Left lung (tissue), 10 donors: ENCODE data around the gene EDEM3. TPM values are rescaled to one million over a fixed set of nuclear protein-coding genes. Genes with fewer than 3 reads are reported as not detected.
A peak's percentile ranks its signal among the peaks of the same experiment; 100 is the strongest.

Source experiments
- ATAC-seq: fragments of 200-7000 bp; cut with Tn5 transposase; one replicate; pipeline ENCODE4 v1.9.1; 2020; ENCODE audit warnings: moderate library complexity
- DNase-seq, 4 donors: peaks; one replicate each; pipeline ENCODE4 v3.0.0-alpha.2; 2013 to 2020
- H3K27ac ChIP-seq, 2 donors: fragments of 200-600 bp; sonication (generic) in 1 of 2; one replicate each; pipeline versions ENCODE4 v1.5.0 to v1.8.0; 2020 to 2021
- H3K27me3 ChIP-seq, 2 donors: fragments of 200-600 bp; sonication (generic) in 1 of 2; one replicate each; pipeline versions ENCODE4 v1.5.0 to v1.8.0; 2020 to 2021
- H3K36me3 ChIP-seq, 2 donors: fragments of 200-600 bp; sonication (generic) in 1 of 2; one replicate each; pipeline versions ENCODE4 v1.5.0 to v1.8.0; 2020 to 2021
- H3K4me1 ChIP-seq, 2 donors: fragments of 200-600 bp; one replicate each; pipeline ENCODE4 v1.8.0; 2021
- H3K4me3 ChIP-seq, 2 donors: fragments of 200-600 bp; sonication (generic) in 1 of 2; one replicate each; pipeline versions ENCODE4 v1.5.0 to v1.8.0; 2020 to 2021; ENCODE audit warnings: mild to moderate bottlenecking in 1 of 2
- H3K9me3 ChIP-seq, 2 donors: fragments of 200-600 bp; sonication (generic) in 1 of 2; one replicate each; pipeline versions ENCODE4 v1.5.0 to v1.8.0; 2020 to 2021
- intact Hi-C, 2 donors: fragments of 100-400 bp; cut with DNase I; formaldehyde crosslinking; loops; one replicate each; pipeline versions ENCODE4 v1.11.2 to v1.14.2; 2022
- polyA plus RNA-seq, 6 donors: library from polyadenylated mRNA; unstranded; fragments of 120-200 nt; gene quantifications; one replicate each; pipeline ENCODE4 v1.2.1, GENCODE V29; 2013; ENCODE audit not compliant: insufficient read length in 6 of 6
- total RNA-seq, 2 donors: library from RNA; stranded (reverse); fragmentation: NEBNext Ultra II Directional; extraction: Animal tissue kit (Norgen Biotek cat#: 25700); gene quantifications; one replicate each; pipeline ENCODE4 v1.2.1, GENCODE V29; 2021
- TF ChIP-seq, protein P1 (sequence below), 2 donors: fragments of 200-600 bp; sonication (generic) in 1 of 2; IDR thresholded peaks; one replicate each; pipeline versions ENCODE4 v1.5.0 to v1.8.0; 2021; ENCODE audit warnings: antibody characterized with exemption in 2 of 2
- donor health status: DM: no; HTN: yes; CAD: no.
- donor health status: DM: no; HTN: no; CAD: no.

Gene EDEM3
- total and polyA plus RNA-seq, 8 donors = 25.6 to 42.8 (median 32.3) TPM

DNA sequence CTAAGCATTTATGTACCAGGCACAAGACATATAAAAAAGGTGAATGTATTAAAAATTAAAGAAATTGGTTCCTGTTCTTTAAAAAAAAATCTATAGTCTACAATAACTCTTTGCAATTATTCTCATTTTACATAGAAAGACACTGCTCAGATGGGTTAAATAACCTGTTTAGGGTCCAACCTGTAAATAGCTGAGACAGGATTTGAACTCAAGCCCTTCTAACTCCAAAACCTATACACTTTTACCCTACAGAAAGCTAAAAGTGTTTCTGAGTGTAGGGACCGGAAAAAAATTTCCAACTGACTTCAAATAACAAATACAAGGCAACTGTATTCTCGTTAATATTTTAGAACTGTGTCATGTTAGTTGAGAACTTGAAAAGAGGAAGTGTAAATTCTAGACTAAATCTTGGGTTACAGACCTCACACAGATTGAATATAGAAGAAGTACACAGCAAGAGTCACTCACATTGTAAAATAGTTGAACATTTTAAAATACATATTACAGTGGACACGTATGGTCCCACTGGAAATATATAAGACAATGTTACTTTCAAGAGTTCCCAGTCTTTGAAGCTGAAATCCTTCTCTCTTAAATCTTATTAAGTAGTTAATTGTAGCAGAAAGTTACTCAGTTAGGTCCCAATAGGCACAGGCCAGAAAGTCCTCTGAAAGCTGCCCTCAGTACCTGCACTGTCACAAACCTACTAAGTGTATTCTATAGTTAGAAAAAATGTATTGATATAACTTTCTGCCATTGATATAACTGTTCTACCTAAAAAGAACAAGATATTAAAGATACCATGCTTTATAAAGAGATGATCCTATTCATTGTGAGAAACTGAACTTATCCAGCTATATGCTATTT, 7.3 kb downstream of the EDEM3 start:
- H3K27me3 ChIP-seq = no peaks in the 10 kb centered on the region
- no peak overlapping the region for H3K4me3 ChIP-seq
- H3K4me1 ChIP-seq = peaks cover 14 to 72% of the 10 kb centered on the region in 2 donors
- peak overlapping the region in 1 of 2 donors; percentile 26 for H3K27ac ChIP-seq
- DNase-seq = no peak
- peak; percentile 29 for ATAC-seq
- H3K36me3 ChIP-seq = no peaks in the 10 kb centered on the region
- intact Hi-C loops = no loop called here
- H3K9me3 ChIP-seq = no peaks in the 10 kb centered on the region
- TF ChIP-seq, protein P1, sequence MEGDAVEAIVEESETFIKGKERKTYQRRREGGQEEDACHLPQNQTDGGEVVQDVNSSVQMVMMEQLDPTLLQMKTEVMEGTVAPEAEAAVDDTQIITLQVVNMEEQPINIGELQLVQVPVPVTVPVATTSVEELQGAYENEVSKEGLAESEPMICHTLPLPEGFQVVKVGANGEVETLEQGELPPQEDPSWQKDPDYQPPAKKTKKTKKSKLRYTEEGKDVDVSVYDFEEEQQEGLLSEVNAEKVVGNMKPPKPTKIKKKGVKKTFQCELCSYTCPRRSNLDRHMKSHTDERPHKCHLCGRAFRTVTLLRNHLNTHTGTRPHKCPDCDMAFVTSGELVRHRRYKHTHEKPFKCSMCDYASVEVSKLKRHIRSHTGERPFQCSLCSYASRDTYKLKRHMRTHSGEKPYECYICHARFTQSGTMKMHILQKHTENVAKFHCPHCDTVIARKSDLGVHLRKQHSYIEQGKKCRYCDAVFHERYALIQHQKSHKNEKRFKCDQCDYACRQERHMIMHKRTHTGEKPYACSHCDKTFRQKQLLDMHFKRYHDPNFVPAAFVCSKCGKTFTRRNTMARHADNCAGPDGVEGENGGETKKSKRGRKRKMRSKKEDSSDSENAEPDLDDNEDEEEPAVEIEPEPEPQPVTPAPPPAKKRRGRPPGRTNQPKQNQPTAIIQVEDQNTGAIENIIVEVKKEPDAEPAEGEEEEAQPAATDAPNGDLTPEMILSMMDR (IDR thresholded peaks at IDR 0.05) = no peak

DNA sequence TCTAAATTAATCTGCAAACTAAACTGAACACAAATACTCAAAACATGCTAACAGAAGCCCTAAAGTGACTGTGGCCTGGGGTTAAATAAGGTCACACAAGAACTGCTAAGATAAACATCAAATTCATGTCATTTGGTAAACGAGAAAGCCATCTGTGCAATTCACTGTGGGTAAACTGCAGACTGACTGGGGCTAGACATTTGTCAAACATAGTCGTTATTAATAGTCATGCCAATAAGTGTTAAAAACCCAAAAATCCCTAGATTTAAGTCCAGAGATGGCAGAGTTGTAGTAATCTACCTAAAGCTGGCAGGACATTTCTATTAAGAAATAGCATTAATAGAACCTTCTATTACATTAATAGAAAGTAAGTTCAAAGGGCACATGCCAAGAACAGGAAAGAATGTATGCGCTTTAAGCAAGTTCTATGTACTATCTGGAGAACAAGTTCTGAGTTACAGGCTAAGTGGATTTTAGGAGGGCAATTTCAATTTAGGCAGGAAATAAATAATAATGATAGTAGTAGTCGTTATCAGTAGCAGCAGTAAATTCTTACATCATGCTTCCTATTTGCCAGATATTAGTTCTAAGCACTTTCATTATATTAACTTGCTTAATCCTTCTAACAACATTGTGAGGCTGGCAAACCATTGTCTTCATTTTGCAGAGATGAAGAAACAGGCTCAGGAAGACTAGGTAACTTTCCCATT, 8.6 kb downstream of the EDEM3 start:
- peaks cover 14 to 59% of the 10 kb centered on the region in 2 donors for H3K4me1 ChIP-seq
- H3K36me3 ChIP-seq = no peaks in the 10 kb centered on the region
- DNase-seq = no peak
- intact Hi-C loops = no loop called here
- TF ChIP-seq, protein P1 (IDR thresholded peaks at IDR 0.05) = no peak
- no peaks in the 10 kb centered on the region for H3K9me3 ChIP-seq
- no peak for ATAC-seq
- H3K27me3 ChIP-seq = no peaks in the 10 kb centered on the region
- H3K27ac ChIP-seq = peak overlapping the region in 1 of 2 donors; percentile 26
- no peak overlapping the region for H3K4me3 ChIP-seq

DNA sequence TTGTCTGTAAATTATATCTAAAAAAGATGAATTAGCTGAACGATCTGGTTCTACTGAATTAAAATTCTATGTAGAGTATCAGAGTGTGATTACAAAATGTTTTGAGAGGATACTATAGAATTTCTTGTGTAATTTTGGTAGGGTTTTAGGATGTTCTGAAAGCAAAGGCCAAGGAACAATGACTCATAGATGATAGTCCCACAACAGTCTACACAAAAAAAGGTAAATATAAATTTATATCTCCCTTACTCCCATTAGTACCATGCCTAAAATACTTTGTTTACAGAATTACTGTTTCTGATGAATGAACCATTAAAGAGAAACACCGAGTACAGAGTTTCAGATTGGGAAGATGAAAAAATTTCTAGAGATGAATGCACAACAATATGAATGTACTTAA, 9.5 kb downstream of the EDEM3 start:
- Histone ChIP-seq H3K4me1 (peaks cover 14 to 67% of the 10 kb centered on the region in 2 donors), H3K9me3 (no peaks in the 10 kb centered on the region)
- TF ChIP-seq, protein P1 (IDR thresholded peaks at IDR 0.05) = no peak

DNA sequence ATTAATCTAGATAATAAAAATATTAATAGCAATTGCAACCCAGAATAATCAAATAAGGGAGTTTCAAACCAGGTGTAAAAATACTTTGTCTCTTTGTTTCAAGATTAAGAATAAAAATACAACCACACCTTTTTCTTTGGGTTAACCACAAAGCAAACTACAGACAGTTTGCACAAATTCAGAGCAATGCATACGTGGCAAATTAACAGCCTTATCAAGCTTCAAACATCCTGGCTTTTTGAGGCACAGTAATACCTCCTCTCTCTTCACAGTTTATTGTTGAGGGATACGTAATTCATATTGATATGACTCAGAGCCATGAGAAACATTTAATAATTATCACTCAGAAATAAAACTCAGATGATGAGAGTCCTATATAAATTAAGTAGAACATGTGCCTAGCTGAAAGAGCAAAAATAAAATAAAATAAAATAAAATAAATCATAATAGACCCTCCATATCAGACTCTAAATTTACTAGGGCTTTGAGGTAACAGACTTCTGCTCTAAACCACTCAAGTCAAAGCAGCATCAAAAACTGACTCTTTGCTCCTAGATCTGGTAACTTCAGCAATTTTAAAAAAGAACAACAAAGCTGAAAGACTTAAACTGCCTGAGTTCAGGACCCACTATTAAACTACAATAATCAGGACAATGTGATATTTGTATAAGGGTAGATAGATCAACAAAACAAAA, 11.4 kb downstream of the EDEM3 start:
- H3K9me3 ChIP-seq = no peaks in the 10 kb centered on the region
- DNase-seq (no peak), ATAC-seq (no peak)
- no peaks in the 10 kb centered on the region for H3K36me3 ChIP-seq
- H3K4me1 ChIP-seq = peaks cover 6 to 51% of the 10 kb centered on the region in 2 donors
- no peaks in the 10 kb centered on the region for H3K27me3 ChIP-seq
- TF ChIP-seq, protein P1 (IDR thresholded peaks at IDR 0.05) = no peak
- H3K4me3 ChIP-seq = no peak overlapping the region
- intact Hi-C loops = no loop called here
- no peak overlapping the region for H3K27ac ChIP-seq

More for the DNA sequence above, 9.5 kb downstream of the EDEM3 start:
- no peaks in the 10 kb centered on the region for H3K27me3 ChIP-seq
- intact Hi-C loops = no loop called here
- DNase-seq = no peak
- peak overlapping the region in 1 of 2 donors; percentile 26 for H3K27ac ChIP-seq
- H3K4me3 ChIP-seq = no peak overlapping the region
- H3K36me3 ChIP-seq = no peaks in the 10 kb centered on the region
- ATAC-seq = no peak
